Esophagus muscularis mucosa (tissue), 4 donors: ENCODE data around the gene GRIK3.

Source experiments
- EP300 ChIP-seq: sonication (generic); formaldehyde crosslinking; IDR thresholded peaks from one replicate; pipeline ENCODE4 v1.6.1; 2017; ENCODE audit warnings: antibody characterized with exemption
- POLR2A ChIP-seq: fragments of 450-650 bp; IDR thresholded peaks from one replicate; pipeline ENCODE4 v1.6.1; 2017; ENCODE audit warnings: antibody characterized with exemption, moderate library complexity, mild to moderate bottlenecking, low read depth
- TF ChIP-seq, protein P1 (sequence below), 3 experiments: fragments of 200-600 bp in 2 of 3; fragments of 450-650 bp in 1 of 3; sonication (generic) in 2 of 3; IDR thresholded peaks; one replicate each; pipeline ENCODE4 v1.5.1; 2017 to 2019; ENCODE audit warnings: antibody characterized with exemption in 3 of 3, mild to moderate bottlenecking in 2 of 3, moderate library complexity in 1 of 3

DNA sequence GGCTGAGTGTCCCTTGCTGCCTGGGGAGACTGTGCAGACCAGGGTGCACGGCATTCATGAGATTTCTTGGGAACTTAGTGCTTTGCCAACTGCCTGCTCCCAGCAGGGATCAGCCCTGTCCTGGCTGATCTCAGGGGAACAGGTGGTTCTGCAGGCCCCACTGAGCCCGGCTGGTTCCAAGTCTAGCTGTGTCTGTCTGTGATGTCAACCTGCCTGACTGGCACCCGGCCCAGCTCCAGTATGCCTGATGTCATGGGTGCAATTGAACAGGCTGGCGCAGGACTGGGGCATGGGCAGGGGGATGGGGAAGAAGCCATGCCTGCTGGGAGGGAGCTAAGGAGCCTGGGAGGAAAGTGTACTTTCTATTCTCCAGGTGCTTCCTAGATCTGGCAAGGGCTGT, 227.1 kb downstream of the GRIK3 start:
- TF ChIP-seq, protein P1, sequence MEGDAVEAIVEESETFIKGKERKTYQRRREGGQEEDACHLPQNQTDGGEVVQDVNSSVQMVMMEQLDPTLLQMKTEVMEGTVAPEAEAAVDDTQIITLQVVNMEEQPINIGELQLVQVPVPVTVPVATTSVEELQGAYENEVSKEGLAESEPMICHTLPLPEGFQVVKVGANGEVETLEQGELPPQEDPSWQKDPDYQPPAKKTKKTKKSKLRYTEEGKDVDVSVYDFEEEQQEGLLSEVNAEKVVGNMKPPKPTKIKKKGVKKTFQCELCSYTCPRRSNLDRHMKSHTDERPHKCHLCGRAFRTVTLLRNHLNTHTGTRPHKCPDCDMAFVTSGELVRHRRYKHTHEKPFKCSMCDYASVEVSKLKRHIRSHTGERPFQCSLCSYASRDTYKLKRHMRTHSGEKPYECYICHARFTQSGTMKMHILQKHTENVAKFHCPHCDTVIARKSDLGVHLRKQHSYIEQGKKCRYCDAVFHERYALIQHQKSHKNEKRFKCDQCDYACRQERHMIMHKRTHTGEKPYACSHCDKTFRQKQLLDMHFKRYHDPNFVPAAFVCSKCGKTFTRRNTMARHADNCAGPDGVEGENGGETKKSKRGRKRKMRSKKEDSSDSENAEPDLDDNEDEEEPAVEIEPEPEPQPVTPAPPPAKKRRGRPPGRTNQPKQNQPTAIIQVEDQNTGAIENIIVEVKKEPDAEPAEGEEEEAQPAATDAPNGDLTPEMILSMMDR (IDR thresholded peaks at IDR 0.05): no peak
- no peak for TF ChIP-seq POLR2A
- no peak for TF ChIP-seq EP300
